GM19397 (cell line): ENCODE data around the gene TDP2.

Experiments
- ATAC-seq: cut with Tn5 transposase; IDR thresholded peaks from one replicate; pipeline ENCODE4 v1.9.1; 2021; ENCODE audit warnings: mild to moderate bottlenecking, moderate library complexity; ENCODE audit not compliant: unreplicated experiment

The TDP2 gene

DNA sequence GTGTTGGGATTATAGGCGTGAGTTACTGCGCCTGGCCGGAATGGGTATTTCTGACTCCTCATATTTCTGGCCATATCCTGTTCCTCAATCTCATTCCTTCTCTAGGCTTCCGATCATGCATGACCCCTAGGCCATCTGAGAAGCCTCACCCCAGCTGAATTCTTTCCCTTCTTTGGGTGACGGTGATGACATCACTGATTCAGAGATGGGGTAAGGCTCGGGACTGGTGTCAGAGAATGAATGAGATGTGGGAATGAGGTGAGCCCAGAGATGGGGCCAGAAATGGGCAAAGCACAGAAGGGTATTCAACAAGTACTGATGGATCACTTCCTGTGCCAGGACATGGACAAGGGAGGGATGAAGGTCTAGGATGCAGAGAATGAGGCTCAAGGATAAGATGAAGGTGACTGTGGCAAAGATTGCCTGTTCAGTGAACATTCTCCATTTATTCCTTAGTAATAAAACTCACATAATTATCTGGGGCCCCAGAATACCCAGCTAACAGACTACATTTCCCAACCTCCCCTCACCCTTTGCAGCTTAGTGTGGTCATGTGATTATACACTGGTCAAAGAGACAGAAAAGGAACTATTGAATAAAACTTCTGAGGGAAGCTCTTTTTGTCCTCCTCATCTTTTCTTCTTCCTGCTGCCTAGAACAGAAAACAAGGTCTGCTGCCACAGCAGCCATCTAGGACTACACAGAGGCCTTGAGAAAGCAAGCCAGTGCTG, 60.3 kb downstream of the TDP2 start:
- ATAC-seq = no peak

DNA sequence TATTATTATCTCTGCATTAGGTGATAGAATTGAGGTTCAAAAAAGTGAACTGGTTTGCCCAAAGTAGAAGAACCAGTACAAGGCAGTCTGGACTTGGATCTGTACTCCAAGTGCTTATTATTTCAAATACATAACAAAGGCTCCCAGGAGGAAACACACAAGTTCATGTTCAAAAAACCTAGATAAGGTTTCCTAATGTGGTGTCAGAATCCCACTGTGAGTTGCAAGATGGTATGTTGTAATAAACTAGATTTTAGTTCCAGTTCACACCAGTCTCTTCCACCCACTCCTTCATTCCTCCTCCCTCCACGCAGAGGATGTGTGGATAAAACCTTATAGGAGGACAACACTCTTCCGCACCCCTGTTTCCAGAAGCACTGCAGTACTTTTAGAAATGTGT, 63.5 kb downstream of the TDP2 start:
- ATAC-seq = no peak

DNA sequence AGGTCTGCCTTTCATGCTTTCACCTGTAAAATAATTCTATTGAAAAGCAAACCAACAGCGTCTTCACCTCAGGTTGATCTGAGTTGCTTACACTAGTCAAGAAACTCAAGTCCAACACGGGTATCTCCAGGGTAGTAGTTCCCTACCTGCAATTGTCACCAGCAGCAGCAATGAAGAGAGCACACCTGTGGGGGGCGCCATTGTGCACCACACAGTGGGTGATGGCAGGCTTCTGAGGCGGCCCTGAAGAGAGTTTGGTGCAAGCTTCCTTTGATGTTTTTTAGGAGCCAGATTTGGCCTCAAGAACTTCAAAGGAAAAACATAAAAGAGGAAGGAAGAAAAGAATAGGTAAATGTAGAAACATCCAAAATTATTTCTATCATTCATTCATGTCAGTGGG, 65.8 kb downstream of the TDP2 start:
- no peak for ATAC-seq
